HEK293 (cell line): Measurements from ENCODE around the gene NRP1.

Experiments used
- CTCF ChIA-PET: fragments of 350-600 bp; formaldehyde crosslinking; extraction: SDS; loops from one replicate; lab custom pipeline; 2021; ENCODE audit warnings: antibody characterized with exemption; lab: Yijun Ruan, JAX
- POLR2A ChIA-PET: fragments of 300-600 bp; formaldehyde crosslinking; extraction: SDS; loops from one replicate; lab custom pipeline; 2020; ENCODE audit warnings: antibody characterized with exemption, inconsistent platforms; lab: Yijun Ruan, JAX
- H3K27ac ChIP-seq: fragments of 200-500 bp; sonication (Bioruptor generic); 2 replicates; pipeline ENCODE4 v1.5.1; 2014; ENCODE audit warnings: low read depth, low read length, control low read depth, inconsistent platforms; ENCODE audit errors: extremely low read depth
- H3K36me3 ChIP-seq, 2 experiments: fragments of 200-500 bp in 1 of 2; sonication (Bioruptor generic) in 1 of 2; 1 replicate in 1 of 2; 2 replicates in 1 of 2; pipeline ENCODE4 v1.5.1; 2014 to 2017; ENCODE audit warnings: inconsistent platforms in 2 of 2, low read length in 2 of 2; ENCODE audit not compliant: control insufficient read depth in 2 of 2, insufficient read depth in 1 of 2
- H3K4me1 ChIP-seq: fragments of 200-500 bp; sonication (Bioruptor generic); 2 replicates; pipeline ENCODE4 v1.5.1; 2014; ENCODE audit warnings: mild to moderate bottlenecking, low read length, inconsistent platforms; ENCODE audit not compliant: control insufficient read depth, insufficient read depth
- H3K4me3 ChIP-seq: 2 replicates; pipeline ENCODE4 v1.5.1; 2011; ENCODE audit warnings: low read depth, mild to moderate bottlenecking, control low read depth, low read length, moderate library complexity
- H3K9me3 ChIP-seq: fragments of 200-500 bp; sonication (Bioruptor generic); 2 replicates; pipeline ENCODE4 v1.5.1; 2014; ENCODE audit warnings: low read depth, low read length, inconsistent platforms; ENCODE audit not compliant: control insufficient read depth, insufficient read depth
- HOXA7 ChIP-seq: sonication (generic); formaldehyde crosslinking; IDR thresholded peaks from 2 replicates; pipeline ENCODE4 v1.8.1; 2022; ENCODE audit warnings: missing genetic modification reagents, borderline replicate concordance
- HOXD13 ChIP-seq: sonication (generic); formaldehyde crosslinking; IDR thresholded peaks from 2 replicates; pipeline ENCODE4 v1.8.0; 2022; ENCODE audit warnings: missing genetic modification reagents, borderline replicate concordance
- IKZF3 ChIP-seq: fragments of 450-650 bp; IDR thresholded peaks from 2 replicates; pipeline ENCODE4 v1.5.0; 2018; ENCODE audit warnings: missing biosample characterization, mild to moderate bottlenecking, missing genetic modification characterization, moderate library complexity
- REPIN1 ChIP-seq: fragments of 450-650 bp; formaldehyde crosslinking; IDR thresholded peaks from 2 replicates; pipeline ENCODE4 v1.5.1; 2017; ENCODE audit warnings: missing biosample characterization, missing genetic modification characterization, low read depth
- TRIM28 ChIP-seq: IDR thresholded peaks from 2 replicates; pipeline ENCODE4 v1.6.1; 2011; ENCODE audit warnings: low read length, control low read depth, borderline replicate concordance
- YY1 ChIP-seq: fragments of 450-650 bp; formaldehyde crosslinking; IDR thresholded peaks from 2 replicates; pipeline ENCODE4 v1.5.1; 2018; ENCODE audit warnings: missing biosample characterization, missing genetic modification characterization
- ZBTB21 ChIP-seq: fragments of 450-650 bp; formaldehyde crosslinking; IDR thresholded peaks from 2 replicates; pipeline ENCODE4 v1.5.1; 2017; ENCODE audit warnings: missing biosample characterization, missing genetic modification characterization
- ZFP69B ChIP-seq: fragments of 450-650 bp; formaldehyde crosslinking; IDR thresholded peaks from 2 replicates; pipeline ENCODE4 v1.5.1; 2016; ENCODE audit warnings: missing biosample characterization, missing genetic modification characterization
- ZNF132 ChIP-seq: fragments of 450-650 bp; formaldehyde crosslinking; IDR thresholded peaks from 2 replicates; pipeline ENCODE4 v1.5.1; 2017; ENCODE audit warnings: missing biosample characterization, missing genetic modification characterization, borderline replicate concordance
- ZNF174 ChIP-seq: fragments of 450-650 bp; formaldehyde crosslinking; IDR thresholded peaks from 2 replicates; pipeline ENCODE4 v1.5.0; 2017; ENCODE audit warnings: missing biosample characterization, mild to moderate bottlenecking, missing genetic modification characterization
- ZNF248 ChIP-seq: fragments of 450-650 bp; formaldehyde crosslinking; IDR thresholded peaks from 2 replicates; pipeline ENCODE4 v1.5.1; 2017; ENCODE audit warnings: missing biosample characterization, missing genetic modification characterization
- ZNF394 ChIP-seq: fragments of 450-650 bp; formaldehyde crosslinking; IDR thresholded peaks from 2 replicates; pipeline ENCODE4 v1.5.1; 2016; ENCODE audit warnings: missing biosample characterization, missing genetic modification characterization, mild to moderate bottlenecking, moderate library complexity, borderline replicate concordance
- ZNF404 ChIP-seq: fragments of 450-650 bp; formaldehyde crosslinking; IDR thresholded peaks from 2 replicates; pipeline ENCODE4 v1.5.1; 2017; ENCODE audit warnings: missing biosample characterization, missing genetic modification characterization
- ZNF433 ChIP-seq: fragments of 450-650 bp; formaldehyde crosslinking; IDR thresholded peaks from 2 replicates; pipeline ENCODE4 v1.5.1; 2016; ENCODE audit warnings: missing biosample characterization, missing genetic modification characterization, low read depth
- ZNF521 ChIP-seq: fragments of 450-650 bp; formaldehyde crosslinking; IDR thresholded peaks from 2 replicates; pipeline ENCODE4 v1.5.1; 2017; ENCODE audit warnings: missing biosample characterization, mild to moderate bottlenecking, missing genetic modification characterization
- ZNF530 ChIP-seq: fragments of 450-650 bp; formaldehyde crosslinking; IDR thresholded peaks from 2 replicates; pipeline ENCODE4 v1.5.1; 2016; ENCODE audit warnings: low read depth, missing biosample characterization, missing genetic modification characterization
- ZNF548 ChIP-seq: fragments of 450-650 bp; formaldehyde crosslinking; IDR thresholded peaks from 2 replicates; pipeline ENCODE4 v1.5.1; 2016; ENCODE audit warnings: missing biosample characterization, missing genetic modification characterization
- ZNF561 ChIP-seq: fragments of 450-650 bp; IDR thresholded peaks from 2 replicates; pipeline ENCODE4 v1.5.1; 2018; ENCODE audit warnings: missing biosample characterization, missing genetic modification characterization, borderline replicate concordance
- TF ChIP-seq, protein P1 (sequence below): fragments of 450-650 bp; formaldehyde crosslinking; IDR thresholded peaks from 2 replicates; pipeline ENCODE4 v1.5.1; 2016; ENCODE audit warnings: missing biosample characterization, missing genetic modification characterization
- TF ChIP-seq, protein P2 (sequence below): fragments of 450-650 bp; formaldehyde crosslinking; IDR thresholded peaks from 2 replicates; pipeline ENCODE4 v1.5.1; 2017; ENCODE audit warnings: missing biosample characterization, missing genetic modification characterization
- TF ChIP-seq, protein P3 (sequence below): fragments of 450-650 bp; formaldehyde crosslinking; IDR thresholded peaks from 2 replicates; pipeline ENCODE4 v1.5.1; 2017; ENCODE audit warnings: missing biosample characterization, missing genetic modification characterization

The NRP1 gene

DNA sequence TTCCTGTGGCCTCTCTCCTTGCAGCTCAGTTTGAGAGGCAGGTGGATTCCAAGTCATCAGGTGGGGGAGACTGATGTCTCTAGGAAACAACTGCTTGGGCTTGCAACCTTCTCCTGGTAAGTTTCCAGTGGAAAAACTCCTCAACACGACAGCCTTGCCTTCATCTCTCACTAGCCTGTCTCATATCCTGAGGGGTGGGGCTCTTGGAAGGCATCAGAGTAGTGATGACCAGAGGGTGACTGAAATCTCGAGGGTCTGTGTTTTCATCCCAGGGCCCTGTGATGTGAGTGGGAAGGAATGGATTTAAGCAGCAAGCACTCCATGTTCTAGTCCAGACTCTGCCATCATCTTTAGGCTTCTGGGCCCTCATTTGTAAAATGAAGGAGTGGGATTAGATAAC lies 107.0 kb downstream of the NRP1 start:
- Histone ChIP-seq H3K9me3 (no peaks in the 10 kb centered on the region), H3K4me1 (no peaks in the 10 kb centered on the region; the same call in 1 of the 2 replicates), H3K4me3 (no peak overlapping the region), H3K27ac (no peak overlapping the region), H3K36me3 (peaks cover 11 to 40% of the 10 kb centered on the region in 2 experiments)
- no peak for TF ChIP-seq ZNF174 (tag by site-specific recombination)
- no peak for TF ChIP-seq HOXD13 (CRISPR knock-in tag)
- POLR2A ChIA-PET = no interaction called here
- CTCF ChIA-PET = interaction anchor here (0.6 to 0.8 kb wide), 2 partner anchors 53 to 112 kb away, joined by 3 read pairs; no protein-coding TSS in a partner anchor

DNA sequence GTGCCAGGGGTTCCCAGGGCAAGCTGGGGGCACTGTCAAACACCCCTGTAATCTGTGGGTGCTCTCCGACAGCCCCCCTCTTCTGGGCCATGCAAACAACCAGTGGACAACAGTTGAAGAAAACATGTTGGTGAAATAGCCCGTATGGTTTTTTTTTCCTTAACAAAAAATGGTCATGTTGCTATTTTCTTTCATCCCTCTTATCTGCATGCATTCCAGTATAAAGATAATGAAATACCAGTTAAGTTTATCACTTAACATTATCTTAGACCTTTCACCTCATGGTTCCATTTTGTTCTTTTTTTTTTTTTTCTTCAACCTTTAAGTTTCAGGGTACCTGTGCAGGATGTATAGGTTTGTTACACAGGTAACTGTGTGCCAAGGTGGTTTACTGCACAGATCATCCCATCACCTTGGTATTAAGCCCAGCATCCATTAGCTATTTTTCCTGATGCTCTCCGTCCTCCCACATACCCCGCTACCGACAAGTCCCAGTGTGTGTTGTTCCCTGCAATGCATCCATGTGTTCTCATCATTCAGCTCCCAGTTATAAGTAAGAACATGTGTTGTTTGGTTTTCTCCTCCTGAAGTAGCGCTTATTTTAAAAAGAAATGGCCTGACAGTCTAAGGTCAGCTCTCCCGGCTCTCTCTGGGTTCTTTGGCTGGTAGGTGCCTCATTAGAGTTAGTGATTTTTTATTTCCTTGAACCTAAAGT lies 110.1 kb downstream of the NRP1 start:
- H3K4me3 ChIP-seq = no peak overlapping the region
- CTCF ChIA-PET = no interaction called here
- H3K4me1 ChIP-seq = no peaks in the 10 kb centered on the region
- POLR2A ChIA-PET = interaction anchor here (0.6 to 0.7 kb wide), 2 partner anchors 48 to 111 kb away, joined by 4 to 6 read pairs; no protein-coding TSS in a partner anchor
- TF ChIP-seq ZNF248 (tag by site-specific recombination) (no peak), ZNF521 (tag by site-specific recombination) (no peak), HOXD13 (CRISPR knock-in tag) (no peak), ZNF132 (tag by site-specific recombination) (no peak), ZNF433 (tag by site-specific recombination) (no peak), IKZF3 (tag by site-specific recombination) (no peak), REPIN1 (no peak), ZFP69B (no peak), TRIM28 (no peak), ZNF530 (no peak), ZNF394 (tag by site-specific recombination) (no peak), ZBTB21 (tag by site-specific recombination) (no peak), ZNF548 (tag by site-specific recombination) (no peak), ZNF404 (no peak), ZNF561 (tag by site-specific recombination) (no peak), HOXA7 (CRISPR knock-in tag) (no peak), YY1 (tag by site-specific recombination) (no peak)
- TF ChIP-seq, protein P1, sequence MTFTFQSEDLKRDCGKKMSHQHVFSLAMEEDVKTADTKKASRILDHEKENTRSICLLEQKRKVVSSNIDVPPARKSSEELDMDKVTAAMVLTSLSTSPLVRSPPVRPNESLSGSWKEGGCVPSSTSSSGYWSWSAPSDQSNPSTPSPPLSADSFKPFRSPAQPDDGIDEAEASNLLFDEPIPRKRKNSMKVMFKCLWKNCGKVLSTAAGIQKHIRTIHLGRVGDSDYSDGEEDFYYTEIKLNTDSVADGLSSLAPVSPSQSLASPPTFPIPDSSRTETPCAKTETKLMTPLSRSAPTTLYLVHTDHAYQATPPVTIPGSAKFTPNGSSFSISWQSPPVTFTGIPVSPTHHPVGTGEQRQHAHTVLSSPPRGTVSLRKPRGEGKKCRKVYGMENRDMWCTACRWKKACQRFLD = no peak
- TF ChIP-seq, protein P2, sequence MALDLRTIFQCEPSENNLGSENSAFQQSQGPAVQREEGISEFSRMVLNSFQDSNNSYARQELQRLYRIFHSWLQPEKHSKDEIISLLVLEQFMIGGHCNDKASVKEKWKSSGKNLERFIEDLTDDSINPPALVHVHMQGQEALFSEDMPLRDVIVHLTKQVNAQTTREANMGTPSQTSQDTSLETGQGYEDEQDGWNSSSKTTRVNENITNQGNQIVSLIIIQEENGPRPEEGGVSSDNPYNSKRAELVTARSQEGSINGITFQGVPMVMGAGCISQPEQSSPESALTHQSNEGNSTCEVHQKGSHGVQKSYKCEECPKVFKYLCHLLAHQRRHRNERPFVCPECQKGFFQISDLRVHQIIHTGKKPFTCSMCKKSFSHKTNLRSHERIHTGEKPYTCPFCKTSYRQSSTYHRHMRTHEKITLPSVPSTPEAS (tag by site-specific recombination) = no peak
- TF ChIP-seq, protein P3, sequence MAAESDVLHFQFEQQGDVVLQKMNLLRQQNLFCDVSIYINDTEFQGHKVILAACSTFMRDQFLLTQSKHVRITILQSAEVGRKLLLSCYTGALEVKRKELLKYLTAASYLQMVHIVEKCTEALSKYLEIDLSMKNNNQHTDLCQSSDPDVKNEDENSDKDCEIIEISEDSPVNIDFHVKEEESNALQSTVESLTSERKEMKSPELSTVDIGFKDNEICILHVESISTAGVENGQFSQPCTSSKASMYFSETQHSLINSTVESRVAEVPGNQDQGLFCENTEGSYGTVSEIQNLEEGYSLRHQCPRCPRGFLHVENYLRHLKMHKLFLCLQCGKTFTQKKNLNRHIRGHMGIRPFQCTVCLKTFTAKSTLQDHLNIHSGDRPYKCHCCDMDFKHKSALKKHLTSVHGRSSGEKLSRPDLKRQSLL (tag by site-specific recombination) = no peak
- no peaks in the 10 kb centered on the region for H3K9me3 ChIP-seq
- no peak overlapping the region for H3K27ac ChIP-seq
- H3K36me3 ChIP-seq = peaks cover 11 to 50% of the 10 kb centered on the region in 2 experiments
